Inferior parietal cortex (tissue), 1 donor: ENCODE results near the gene PDE8B.

ENCODE experiments used
- DNase-seq: peaks from one replicate; pipeline ENCODE4 v3.0.0-alpha.2; 2016; ENCODE audit errors: extremely low spot score

Gene PDE8B

DNA sequence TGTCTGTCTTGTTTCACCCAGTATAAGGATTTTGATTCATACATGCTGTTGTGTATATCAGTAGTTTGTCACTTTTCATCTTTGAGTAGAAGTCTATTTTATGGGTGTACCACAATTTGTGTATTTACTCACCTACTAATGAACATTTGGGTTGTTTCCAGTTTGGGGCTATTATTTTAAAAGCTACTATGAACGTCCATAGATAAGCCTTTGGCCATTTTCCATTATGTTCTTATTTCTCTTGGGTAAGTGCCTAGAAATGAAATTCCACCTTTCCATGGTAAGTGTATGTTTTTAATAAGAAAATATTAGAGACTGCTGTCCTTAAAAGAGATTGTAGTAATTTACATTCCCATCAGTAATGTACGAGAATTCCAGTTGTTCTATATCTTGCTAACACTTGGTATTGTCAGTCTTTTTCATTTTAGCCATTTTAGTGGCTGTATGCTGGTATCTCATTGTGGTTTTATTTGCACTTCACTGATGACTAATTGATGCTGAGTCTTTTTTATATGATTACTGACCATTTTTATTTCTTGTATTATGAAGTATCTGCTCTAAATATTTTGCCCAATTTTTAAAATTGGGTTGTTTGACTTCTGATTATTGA, 17.9 kb upstream of the PDE8B start:
- DNase-seq = no peak

DNA sequence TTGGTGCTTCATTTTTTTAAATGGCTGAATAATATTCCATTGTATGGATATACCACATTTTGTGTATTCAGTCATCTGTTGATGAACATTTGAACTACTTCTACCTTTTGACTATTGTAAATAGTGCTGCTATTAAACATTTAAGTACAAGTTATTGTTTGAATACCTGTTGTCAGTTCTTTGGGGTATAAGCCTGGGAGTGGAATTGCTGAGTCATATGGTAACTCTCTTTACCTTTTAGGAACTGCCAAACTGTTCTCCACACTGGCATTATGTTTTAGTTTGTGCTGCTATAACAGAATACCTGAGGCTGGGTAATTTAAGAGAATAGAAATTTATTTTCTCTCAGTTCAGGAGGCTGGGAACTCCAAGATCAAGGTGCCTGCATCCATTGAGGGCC, 15.7 kb upstream of the PDE8B start:
- no peak for DNase-seq

DNA sequence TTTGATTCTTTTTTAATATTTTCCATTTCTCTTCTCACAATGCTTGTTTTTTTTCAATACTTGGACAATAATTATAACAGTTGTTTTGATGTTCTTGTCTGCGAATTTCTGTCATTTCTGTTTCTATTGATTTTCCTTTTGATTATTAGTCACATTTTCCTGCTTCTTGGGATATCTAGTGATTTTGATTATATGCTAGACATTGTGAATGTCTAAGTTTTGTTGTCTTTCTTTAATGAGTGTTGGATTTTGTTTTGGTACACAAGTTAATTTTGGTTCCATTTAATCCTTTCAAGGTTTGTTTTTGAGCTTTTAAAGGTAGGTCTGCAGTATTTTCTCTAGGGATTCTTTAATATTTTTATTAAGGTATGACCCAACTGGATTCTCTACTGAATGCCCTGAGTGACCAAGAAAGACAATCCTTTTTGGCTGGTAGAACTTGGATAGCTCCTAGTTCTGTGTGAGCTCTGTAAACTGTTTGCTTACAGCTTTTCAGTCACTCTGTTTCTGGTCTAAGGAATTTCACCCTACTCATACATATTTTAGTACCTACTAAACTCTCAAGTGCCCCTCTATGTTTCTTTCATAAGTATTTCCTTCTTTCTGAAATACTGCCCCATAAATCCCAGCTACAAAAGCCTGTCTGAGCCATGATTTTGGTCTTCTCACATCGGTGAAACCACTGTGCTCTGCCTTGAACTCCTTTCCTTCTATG, 12.5 kb upstream of the PDE8B start:
- no peak for DNase-seq

DNA sequence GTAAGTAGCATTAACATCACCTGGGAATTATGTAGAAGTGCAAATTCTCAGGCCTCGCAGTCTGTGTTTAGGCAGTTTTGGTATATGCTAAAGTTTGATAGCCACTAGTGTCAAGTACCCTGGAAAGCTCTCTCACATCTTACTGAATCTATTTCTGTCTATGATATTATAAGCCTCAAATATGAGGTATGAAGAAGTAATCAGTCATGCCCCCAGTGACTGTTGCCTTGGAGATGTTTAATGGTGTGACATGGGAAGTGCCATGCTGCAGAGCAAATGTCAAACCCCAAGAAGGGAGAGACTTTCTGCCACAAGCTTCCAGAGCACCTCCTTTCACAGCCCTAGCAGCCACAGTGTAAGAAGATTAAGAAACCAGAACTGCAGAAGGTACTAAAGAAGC, 9.8 kb upstream of the PDE8B start:
- DNase-seq = no peak

DNA sequence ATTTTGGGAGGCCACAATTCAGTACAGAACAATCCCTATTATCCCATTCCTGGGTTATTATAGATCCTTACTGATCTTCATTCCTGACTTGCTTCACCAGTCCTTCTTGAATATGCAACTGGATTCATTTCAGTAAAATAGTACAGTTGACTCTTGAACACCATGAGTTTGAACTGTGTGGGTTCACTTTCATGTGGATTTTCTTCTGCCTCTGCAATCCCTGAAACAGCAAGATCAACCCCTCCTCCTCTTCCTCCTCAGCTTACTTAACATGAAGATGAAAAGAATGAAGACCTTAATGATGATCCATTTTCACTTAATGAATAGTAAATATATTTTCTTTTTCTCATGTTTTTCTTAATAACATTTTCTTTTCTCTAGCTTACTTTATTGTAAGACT, 8.3 kb upstream of the PDE8B start:
- no peak for DNase-seq

DNA sequence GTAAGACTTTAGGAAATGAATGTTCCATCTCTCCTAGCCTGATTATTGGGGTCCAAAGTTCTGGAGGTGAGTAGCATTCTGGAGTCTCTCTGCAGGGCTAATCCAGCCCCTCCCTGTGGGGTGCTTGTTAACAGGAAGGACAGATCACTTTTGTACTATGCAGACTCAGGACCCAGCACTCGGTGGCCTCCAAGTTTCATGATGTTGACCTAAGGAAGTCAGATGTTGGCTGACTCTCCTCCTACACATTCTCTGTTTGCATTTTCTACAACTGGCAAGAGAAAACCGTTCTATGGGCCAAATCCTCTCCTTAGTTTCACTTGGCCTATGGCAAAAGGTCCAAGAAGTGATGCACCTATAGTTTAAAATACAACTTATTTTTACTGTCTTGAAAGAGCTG, 5.5 kb upstream of the PDE8B start:
- DNase-seq = no peak

DNA sequence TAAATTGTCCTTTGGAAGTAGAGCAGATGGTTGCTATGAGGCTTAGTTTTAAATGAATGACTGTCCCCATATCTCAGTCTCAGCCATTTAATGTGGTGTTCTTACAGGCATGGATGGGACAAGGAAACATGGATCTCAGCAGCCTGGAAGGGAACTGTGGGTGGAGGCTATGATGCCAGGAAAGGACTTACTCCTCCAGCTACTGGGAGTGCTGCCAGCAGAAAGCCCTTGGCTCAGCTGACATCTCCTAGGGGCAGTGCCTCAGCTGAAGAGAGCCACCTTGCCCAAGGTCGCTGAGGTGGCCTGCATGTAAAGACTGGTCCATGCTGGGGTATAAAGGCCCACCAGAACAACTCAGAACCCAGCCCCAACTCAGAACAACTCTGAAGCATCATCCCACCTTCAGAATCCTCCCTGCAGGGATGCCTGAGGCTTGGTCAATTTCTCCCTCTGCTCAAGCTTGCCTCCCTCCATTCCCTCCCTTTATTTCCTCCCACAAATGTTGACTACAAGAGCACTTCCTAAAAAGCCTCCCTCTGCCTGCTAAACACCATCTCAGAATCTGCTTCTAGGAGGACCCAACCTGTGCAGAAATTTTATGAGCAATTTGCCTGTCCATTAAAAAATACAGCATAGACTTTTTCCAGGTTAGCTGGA, 1.8 kb upstream of the PDE8B start:
- no peak for DNase-seq

DNA sequence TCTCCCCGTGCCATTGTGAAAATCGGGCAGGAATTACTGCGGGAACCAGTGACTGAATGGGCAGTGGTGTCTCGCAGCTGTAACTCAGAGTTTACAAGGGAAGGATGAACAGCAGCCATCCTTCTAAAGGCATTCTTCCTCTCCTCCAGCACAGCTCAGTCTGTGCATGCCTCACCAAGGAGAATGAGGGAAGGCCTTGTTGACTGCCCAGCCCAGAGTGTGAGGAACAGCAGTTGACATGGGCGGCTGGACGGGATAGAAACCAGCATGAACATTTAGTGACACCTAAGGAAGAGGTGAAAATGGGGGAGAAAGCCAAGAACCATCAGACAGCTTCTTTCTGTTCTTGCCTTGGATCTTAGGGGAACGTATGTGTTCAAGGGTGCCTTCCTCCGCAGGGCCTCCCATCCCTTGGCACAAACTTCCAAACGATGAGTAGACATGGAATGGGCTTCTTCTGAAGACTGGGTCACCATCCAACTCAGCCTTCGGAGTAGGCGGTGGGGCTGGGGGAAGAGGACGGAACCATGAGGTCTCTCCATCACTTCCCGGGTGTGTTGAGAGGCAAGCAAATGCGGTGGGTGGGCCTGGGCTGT, 887 bp upstream of the PDE8B start:
- no peak for DNase-seq

DNA sequence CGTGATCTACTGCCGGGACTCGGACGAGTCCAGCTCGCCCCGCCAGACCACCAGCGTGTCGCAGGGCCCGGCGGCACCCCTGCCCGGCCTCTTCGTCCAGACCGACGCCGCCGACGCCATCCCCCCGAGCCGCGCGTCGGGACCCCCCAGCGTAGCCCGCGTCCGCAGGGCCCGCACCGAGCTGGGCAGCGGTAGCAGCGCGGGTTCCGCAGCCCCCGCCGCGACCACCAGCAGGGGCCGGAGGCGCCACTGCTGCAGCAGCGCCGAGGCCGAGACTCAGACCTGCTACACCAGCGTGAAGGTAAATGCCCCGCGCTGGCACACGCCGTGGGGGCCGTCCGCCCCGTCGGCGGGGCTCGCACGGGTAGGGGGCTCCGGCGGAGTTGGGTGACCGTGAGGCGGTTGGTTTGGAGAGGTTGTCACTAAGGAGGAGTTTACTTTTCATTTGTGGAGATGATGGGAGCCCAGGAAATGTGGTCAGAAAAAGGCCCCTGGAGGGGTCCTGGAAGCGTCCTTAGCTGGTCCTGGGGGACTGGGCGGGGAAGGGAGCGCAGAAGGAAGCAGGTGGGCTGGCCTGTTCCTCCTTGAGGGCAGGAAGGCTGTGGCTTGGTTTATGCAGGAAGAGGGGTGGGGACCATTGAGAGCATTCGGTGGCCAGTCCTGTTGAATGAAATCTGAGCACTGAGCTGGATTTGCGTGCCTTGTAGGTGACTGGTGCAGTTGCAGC, 647 bp downstream of the PDE8B start:
- DNase-seq = no peak

DNA sequence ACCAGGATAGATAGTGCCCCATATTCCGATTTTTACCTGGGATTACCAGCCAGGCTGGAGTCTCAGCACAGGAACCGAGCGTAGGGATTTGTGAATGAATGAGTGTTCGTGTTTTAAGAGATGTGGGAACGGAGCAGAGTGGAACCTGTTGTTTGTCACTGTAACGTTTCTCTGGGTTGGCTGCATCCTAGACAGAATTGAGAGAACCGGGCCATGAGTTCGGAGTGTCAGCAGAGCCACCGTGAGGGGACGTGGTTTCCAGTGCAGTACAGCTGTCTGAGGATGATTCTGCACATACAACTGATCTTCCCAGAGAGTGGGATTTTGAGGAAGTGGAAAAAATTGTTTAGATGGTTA, 1.2 kb downstream of the PDE8B start:
- no peak for DNase-seq

DNA sequence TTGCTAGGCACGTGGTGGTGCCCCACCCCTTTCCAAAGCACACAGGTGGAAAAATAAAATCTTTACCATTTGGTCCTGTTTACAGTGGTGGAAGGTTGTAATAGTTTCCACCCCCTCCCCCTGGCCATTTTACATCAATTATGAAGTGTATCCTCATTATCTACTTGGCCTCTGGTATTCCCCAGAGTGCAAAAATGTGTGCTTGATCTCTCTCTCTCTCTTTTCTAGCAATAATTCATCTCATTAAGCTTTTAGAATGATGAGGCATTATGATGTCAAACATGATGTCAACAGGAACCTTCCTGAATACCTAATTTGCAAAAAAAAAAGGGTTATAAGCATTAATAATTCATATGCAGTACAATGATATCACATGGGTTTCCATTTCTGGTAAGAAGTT, 3.1 kb downstream of the PDE8B start:
- no peak for DNase-seq

DNA sequence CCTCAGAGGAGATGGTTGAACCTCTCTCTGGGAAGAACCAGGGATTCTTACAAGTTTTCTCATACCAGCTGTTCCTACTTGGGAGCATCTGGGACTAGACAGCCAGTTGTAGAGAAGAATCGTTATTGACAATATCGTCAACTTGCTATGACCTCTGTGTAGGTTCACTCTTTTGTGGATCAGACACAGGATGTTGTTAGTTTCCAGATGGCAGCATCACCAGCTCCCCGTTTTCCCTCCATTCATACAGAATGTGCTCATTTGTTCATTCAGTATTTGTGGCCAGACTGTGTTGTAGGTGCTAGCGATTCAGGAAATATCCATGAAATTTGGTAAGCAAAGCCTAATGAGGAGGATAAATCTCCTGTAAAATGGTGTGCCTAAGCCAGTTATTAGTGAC, 3.7 kb downstream of the PDE8B start:
- no peak for DNase-seq

DNA sequence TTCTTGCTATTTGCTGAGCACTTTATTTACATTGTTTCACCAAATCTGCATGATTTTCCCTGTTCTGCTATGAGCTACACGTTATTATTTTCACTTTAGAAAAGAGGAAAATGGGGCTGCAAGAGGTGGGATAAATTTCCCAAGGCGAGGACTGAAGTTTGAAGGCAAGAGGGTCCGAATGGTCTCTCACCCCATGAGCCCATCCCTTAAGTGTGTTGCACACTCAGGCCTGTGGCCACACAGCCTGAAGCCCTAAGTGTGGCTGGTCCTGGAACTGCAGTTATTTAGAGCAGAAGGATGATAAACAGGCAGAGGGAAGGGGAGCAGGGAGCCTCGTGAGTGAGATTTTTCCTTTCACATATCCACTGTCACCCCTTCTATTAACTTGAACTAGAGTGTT, 7.8 kb downstream of the PDE8B start:
- no peak for DNase-seq

DNA sequence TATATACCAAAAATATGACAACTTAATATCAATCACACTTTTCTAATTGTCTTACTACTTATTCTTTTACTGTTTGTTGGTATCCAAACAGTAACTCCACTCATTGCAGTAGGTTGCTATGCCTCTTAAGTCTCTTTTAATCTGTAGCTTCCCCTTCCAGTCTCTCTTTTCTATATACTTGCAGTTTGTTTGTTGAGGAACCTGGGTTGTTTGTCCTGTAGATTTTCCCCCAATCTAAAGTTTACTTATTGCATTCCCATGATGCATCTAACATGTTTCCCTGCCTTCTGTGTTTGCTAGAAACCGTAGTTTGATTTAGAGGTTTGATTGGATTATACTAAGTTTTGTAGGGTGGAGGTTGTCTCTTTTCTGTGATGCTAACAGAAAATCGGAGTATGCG, 10.6 kb downstream of the PDE8B start:
- no peak for DNase-seq

DNA sequence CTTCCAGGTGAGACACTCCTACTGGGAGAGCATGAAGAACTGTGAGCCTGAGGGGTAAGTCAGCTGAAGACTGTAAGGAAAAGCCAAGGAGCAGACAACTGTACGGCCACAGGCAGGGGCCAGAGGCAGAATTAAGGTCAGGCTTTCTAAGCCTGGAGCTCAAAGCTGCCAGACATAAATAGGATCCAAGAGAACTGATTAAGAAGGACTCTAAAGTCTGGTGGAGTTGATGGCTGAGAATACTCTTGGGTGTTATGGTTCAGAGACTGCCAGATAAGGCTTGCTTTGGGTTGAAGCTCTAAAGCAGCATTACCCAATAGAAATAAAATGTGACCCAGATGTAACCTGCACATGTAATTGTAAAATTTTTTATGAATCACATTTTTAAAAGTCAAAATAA, 12.2 kb downstream of the PDE8B start:
- no peak for DNase-seq

DNA sequence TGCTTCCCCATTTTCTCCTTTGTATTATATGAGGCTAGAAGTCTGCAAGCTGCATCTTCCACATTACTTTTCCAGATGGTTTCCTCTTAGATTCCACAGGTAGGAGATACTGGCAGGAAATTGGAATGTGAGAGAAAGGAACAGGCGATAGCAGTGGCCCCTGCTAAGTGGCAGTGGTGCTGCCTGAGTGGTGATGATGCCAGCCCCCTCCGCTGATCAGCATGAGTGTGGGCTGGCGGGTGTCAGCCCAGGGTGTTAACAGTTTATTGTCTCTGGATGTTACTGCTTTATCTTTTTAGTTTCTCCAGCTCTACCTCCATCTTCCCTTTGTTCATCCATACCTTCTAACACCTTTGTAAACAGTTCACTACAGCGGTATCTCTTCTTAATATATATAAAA, 13.2 kb downstream of the PDE8B start:
- DNase-seq = no peak

DNA sequence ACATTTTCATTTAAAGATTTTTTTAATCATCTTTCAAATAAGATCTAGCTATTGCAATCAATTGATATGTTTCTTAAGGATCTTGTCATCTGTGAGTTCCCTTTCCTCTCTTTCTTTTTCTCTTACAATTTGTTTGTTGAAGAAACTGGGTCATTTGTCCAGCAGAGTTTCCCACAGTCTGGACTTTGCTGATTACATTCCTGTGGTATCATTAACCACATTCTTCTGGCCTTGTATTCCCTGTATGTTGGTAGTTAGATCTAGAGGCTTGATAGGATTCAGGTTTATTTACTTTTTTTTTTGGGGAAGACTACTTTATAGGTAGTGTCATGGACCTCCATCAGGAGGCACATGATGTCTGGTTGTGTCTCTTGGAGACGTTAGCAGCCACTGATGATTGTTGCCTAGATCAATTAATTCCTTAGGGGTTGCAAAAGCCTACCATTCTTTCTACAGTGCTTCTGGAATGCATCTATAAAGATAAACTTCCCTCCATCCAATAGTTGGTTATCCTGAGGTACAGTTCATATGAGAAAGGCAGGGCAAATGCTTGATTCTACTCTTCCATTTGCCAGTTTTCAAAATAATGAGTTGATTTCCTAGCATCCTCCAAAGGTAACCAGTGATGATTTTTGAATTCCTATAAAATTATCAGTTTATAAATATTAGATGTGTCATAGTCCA, 14.3 kb downstream of the PDE8B start:
- no peak for DNase-seq

DNA sequence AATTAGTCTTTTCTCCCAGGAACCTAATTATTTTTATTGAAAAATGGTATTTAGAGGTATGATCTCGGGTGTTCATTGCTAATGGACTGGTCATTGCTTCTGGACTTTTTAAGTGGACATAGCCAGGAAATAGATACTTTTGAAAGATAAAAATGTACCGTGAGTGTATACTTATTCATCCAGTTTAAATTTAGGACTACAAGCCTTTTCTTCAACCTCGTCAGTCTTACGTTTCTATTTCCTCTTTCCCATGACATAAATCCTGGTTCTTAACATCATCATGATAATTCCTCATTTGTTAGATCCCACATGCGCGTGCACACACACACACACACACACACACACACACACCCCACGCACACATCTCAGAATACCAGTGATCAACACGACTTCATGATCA, 15.1 kb downstream of the PDE8B start:
- DNase-seq = no peak

DNA sequence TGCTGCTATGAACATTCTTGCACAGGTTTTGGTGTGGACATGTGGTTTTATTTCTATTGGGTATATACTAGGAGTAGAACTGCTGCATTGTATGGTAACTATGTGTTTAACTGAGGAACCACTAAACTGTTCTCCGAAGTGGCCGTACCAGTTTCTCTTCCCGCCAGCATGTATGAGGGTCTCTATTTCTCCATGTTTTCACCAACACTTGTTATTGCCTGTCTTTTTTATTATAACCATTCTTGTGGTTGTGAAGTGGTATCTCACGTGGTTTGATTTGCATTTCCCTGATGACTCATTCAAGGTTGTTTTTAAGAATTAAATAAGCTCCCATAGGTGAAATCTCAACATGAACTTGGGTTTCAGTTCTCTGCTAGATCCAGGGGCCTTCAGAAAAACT, 19.4 kb downstream of the PDE8B start:
- DNase-seq = no peak

DNA sequence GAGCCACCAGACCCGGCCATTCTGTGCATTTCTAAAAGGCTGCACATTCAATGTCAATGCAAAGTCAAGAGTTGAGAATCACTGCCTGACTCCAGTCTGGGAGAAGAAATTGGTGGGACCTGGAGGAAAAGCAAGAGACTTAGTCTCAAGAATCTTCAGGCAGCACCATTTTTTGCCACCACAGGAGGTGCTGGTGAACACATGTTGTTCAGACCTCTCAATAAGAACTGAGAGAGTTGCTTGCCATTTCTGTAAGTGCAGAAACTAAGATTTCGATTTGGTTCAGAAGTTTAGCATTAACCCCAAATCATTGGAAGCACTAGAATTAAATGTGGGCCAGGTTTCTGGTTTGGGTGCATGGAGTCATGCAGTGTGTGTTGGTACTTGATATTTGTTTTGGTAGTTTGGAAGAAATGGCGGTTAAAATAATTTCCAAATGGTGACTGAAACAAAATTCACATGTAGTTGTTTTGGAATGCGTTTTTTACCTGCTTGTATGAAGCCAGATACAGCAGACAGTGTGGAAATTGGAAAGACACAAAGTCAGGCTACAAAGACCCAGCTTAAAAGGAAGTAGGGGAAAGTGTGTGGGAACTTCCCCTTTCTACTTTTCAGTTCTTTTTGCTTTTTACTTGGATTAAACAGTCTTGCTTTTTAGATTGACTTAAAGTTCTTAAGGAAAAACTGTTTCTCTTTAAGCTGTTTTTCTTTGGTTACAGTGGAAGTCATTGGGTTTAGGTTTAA, 20.4 kb downstream of the PDE8B start:
- no peak for DNase-seq

DNA sequence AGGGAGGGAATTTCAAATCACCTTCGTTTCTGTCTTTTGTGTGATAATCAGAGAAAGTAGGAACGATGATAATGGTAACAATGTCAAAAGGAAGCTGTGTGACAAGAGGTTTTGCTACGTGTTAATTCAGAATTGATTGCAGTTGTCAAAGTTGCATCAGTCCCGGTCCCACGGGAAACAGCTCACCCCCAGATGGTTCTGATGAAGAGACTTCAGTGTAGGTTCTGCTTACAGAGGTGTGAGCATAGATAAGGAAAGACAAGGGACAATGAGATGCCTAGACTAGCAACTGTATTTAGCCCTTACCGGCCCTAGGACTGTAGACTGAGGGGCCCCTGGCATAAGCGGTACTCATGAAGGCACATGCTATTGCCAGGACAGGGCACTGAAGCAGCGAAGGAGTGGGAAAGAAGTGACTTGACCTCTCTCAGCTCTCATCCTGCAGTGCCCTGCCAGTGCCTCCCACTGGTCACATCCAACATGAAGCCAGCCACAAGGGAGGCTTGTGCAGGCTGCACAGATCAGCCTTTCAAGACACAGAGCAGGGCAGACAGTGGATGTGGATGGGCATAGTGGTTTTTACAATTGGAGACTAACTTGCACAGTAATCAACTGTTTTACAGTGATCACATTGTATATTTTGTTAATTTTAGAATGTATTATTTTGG, 21.1 kb downstream of the PDE8B start:
- DNase-seq = no peak
